Measurements from ENCODE around the gene KCNIP1.

- no peak for TF ChIP-seq CTCF (IDR thresholded peaks at IDR 0.05; ENCODE audit: insufficient read depth, low read length)
- no peak for TF ChIP-seq SPI1 (IDR thresholded peaks at IDR 0.05; ENCODE audit: borderline replicate concordance, low read depth)
Measured at GRCh38 chr5:170597109-170597751, 93.4 kb downstream of the KCNIP1 start.

Data from HL-60 (cell line).